ENCODE data around the gene IL21R. TPM values are rescaled to one million over a fixed set of nuclear protein-coding genes. Genes with fewer than 3 reads are reported as not detected.

The IL21R gene
- total RNA-seq, 6 experiments from 2014 or later = 0.96 to 1.8 (median 1.2) TPM

GRCh38 chr16:27374804-27375425 lies 27.1 kb upstream of the IL21R start:
- peaks cover 9% of the 10 kb centered on the region for H3K36me3 Mint-ChIP-seq (ENCODE audit: low read depth)
- peaks cover 2% of the 10 kb centered on the region for H3K27me3 Mint-ChIP-seq (ENCODE audit: insufficient read depth)
- H3K4me1 Mint-ChIP-seq (ENCODE audit: low read depth) = peaks cover 15% of the 10 kb centered on the region
- TF ChIP-seq CTCF (IDR thresholded peaks at IDR 0.05) = peak; percentile 77
- H3K9me3 Mint-ChIP-seq = peaks cover 13% of the 10 kb centered on the region
- H3K4me3 Mint-ChIP-seq = no peak overlapping the region
- H3K27ac Mint-ChIP-seq = no peak overlapping the region
- DNase-seq = peak; percentile 76

- DNase-seq = no peak
- Mint-ChIP-seq H3K4me1 (ENCODE audit: low read depth) (peaks cover 8% of the 10 kb centered on the region), H3K9me3 (no peaks in the 10 kb centered on the region), H3K27ac (no peak overlapping the region), H3K36me3 (ENCODE audit: low read depth) (no peaks in the 10 kb centered on the region), H3K4me3 (no peak overlapping the region), H3K27me3 (ENCODE audit: insufficient read depth) (peaks cover 5% of the 10 kb centered on the region)
- TF ChIP-seq CTCF (IDR thresholded peaks at IDR 0.05) = no peak
Measured at GRCh38 chr16:27377666-27378485, 24.1 kb upstream of the IL21R start.

GRCh38 chr16:27378871-27379481 lies 23.0 kb upstream of the IL21R start:
- Mint-ChIP-seq H3K4me1 (ENCODE audit: low read depth) (peaks cover 8% of the 10 kb centered on the region), H3K9me3 (peaks cover 4% of the 10 kb centered on the region), H3K27ac (peak overlapping the region; percentile 34; the same call in 1 of the 2 replicates), H3K27me3 (ENCODE audit: insufficient read depth) (peaks cover 5% of the 10 kb centered on the region), H3K4me3 (no peak overlapping the region; the same call in 1 of the 2 replicates), H3K36me3 (ENCODE audit: low read depth) (peaks cover 2% of the 10 kb centered on the region)
- TF ChIP-seq CTCF (IDR thresholded peaks at IDR 0.05) = no peak
- no peak for DNase-seq

- Mint-ChIP-seq H3K27ac (no peak overlapping the region), H3K27me3 (ENCODE audit: insufficient read depth) (peaks cover 5% of the 10 kb centered on the region), H3K36me3 (ENCODE audit: low read depth) (peaks cover 8% of the 10 kb centered on the region), H3K4me3 (no peak overlapping the region), H3K9me3 (peaks cover 13% of the 10 kb centered on the region), H3K4me1 (ENCODE audit: low read depth) (peaks cover 8% of the 10 kb centered on the region)
- no peak for TF ChIP-seq CTCF (IDR thresholded peaks at IDR 0.05)
- no peak for DNase-seq
Measured at GRCh38 chr16:27379919-27380318, 22.1 kb upstream of the IL21R start.

GRCh38 chr16:27381236-27381635 lies 20.7 kb upstream of the IL21R start:
- TF ChIP-seq CTCF (IDR thresholded peaks at IDR 0.05) = no peak
- peaks cover 9% of the 10 kb centered on the region for H3K4me1 Mint-ChIP-seq (ENCODE audit: low read depth)
- H3K27ac Mint-ChIP-seq = no peak overlapping the region
- peaks cover 8% of the 10 kb centered on the region for H3K36me3 Mint-ChIP-seq (ENCODE audit: low read depth)
- peaks cover 14% of the 10 kb centered on the region for H3K9me3 Mint-ChIP-seq
- DNase-seq = no peak
- H3K4me3 Mint-ChIP-seq = no peak overlapping the region
- H3K27me3 Mint-ChIP-seq (ENCODE audit: insufficient read depth) = peaks cover 5% of the 10 kb centered on the region
